Naive thymus-derived CD4-positive, alpha-beta T cell (primary cell): ENCODE data around the gene CRTC2. TPM values are rescaled to one million over a fixed set of nuclear protein-coding genes. Genes with fewer than 3 reads are reported as not detected.

ENCODE experiments used
- ATAC-seq: fragments of 150-1000 bp; cut with Tn5 transposase; 2 replicates; pipeline ENCODE4 v1.10.0; 2021; ENCODE audit warnings: mild to moderate bottlenecking, moderate library complexity
- CTCF ChIA-PET: fragments of 350-600 bp; sonication (Branson Sonifier 250); formaldehyde crosslinking; loops from one replicate; lab custom pipeline; 2021; ENCODE audit warnings: antibody characterized with exemption; lab: Charles Lee
- POLR2A ChIA-PET: fragments of 350-600 bp; sonication (Branson Sonifier 250); formaldehyde crosslinking; loops from one replicate; lab custom pipeline; 2021; ENCODE audit warnings: antibody characterized with exemption, inconsistent platforms; lab: Charles Lee
- DNase-seq, 9 donors: peaks; one replicate each; pipeline versions ENCODE4 v3.0.0 to v3.0.0-alpha.2; 2020 to 2022; ENCODE audit warnings: mixed read lengths in 1 of 9
- H3K27ac ChIP-seq: one replicate; pipeline ENCODE4 v1.7.0; 2013; ENCODE audit warnings: mild to moderate bottlenecking, low read depth, low read length, moderate library complexity
- H3K27me3 ChIP-seq, 2 donors: one replicate each; pipeline ENCODE4 v1.7.0; 2013; ENCODE audit warnings: low read length in 2 of 2, mild to moderate bottlenecking in 2 of 2, moderate library complexity in 2 of 2; ENCODE audit not compliant: control insufficient read depth in 2 of 2, insufficient read depth in 2 of 2
- H3K36me3 ChIP-seq, 3 experiments: 1 replicate in 2 of 3; 2 replicates in 1 of 3; pipeline ENCODE4 v1.7.0; 2013; ENCODE audit warnings: low read length in 3 of 3, mild to moderate bottlenecking in 3 of 3, moderate library complexity in 1 of 3; ENCODE audit not compliant: insufficient read depth in 3 of 3, control insufficient read depth in 2 of 3
- H3K4me1 ChIP-seq, 2 donors: one replicate each; pipeline ENCODE4 v1.7.0; 2013; ENCODE audit warnings: low read length in 2 of 2, mild to moderate bottlenecking in 2 of 2, moderate library complexity in 1 of 2; ENCODE audit not compliant: control insufficient read depth in 2 of 2, insufficient read depth in 2 of 2
- H3K4me3 ChIP-seq: 2 replicates; pipeline ENCODE4 v1.7.0; 2013; ENCODE audit warnings: mild to moderate bottlenecking, low read length
- H3K9me3 ChIP-seq, 3 experiments: 1 replicate in 2 of 3; 2 replicates in 1 of 3; pipeline ENCODE4 v1.7.0; 2013; ENCODE audit warnings: low read length in 3 of 3; ENCODE audit not compliant: control insufficient read depth in 2 of 3
- H3K27ac Mint-ChIP-seq, 9 donors: one replicate each; pipeline ENCODE4 v1.8.0; 2020 to 2022; ENCODE audit warnings: mixed read lengths in 9 of 9, mild to moderate bottlenecking in 8 of 9, moderate library complexity in 5 of 9, inconsistent platforms in 2 of 9
- H3K27me3 Mint-ChIP-seq, 5 donors: one replicate each; pipeline ENCODE4 v1.8.0; 2021 to 2022; ENCODE audit warnings: mixed read lengths in 5 of 5, mild to moderate bottlenecking in 1 of 5
- H3K36me3 Mint-ChIP-seq, 5 donors: one replicate each; pipeline ENCODE4 v1.8.0; 2020 to 2022; ENCODE audit warnings: mixed read lengths in 5 of 5, mild to moderate bottlenecking in 3 of 5, inconsistent platforms in 1 of 5
- H3K4me1 Mint-ChIP-seq, 7 donors: one replicate each; pipeline ENCODE4 v1.8.0; 2020 to 2022; ENCODE audit warnings: mixed read lengths in 7 of 7, mild to moderate bottlenecking in 3 of 7, inconsistent platforms in 1 of 7
- H3K4me3 Mint-ChIP-seq, 10 donors: one replicate each; pipeline ENCODE4 v1.8.0; 2020 to 2022; ENCODE audit warnings: mild to moderate bottlenecking in 10 of 10, mixed read lengths in 10 of 10, moderate library complexity in 6 of 10, inconsistent platforms in 2 of 10
- H3K9me3 Mint-ChIP-seq, 11 donors: one replicate each; pipeline ENCODE4 v1.8.0; 2020 to 2022; ENCODE audit warnings: mixed read lengths in 11 of 11, mild to moderate bottlenecking in 4 of 11, inconsistent platforms in 1 of 11, moderate library complexity in 1 of 11
- intact Hi-C, 2 donors: fragments of 100-400 bp; cut with micrococcal nuclease; formaldehyde crosslinking; loops; one replicate each; pipeline ENCODE4 v1.15.1; 2023
- polyA plus RNA-seq, 2 donors: library from polyadenylated mRNA; unstranded; fragments of 300-500 nt; fragmentation: Illumina TruSeq; gene quantifications; one replicate each; pipeline ENCODE4 v1.2.3, GENCODE V29; 2021
- total RNA-seq, 6 experiments: library from RNA in 5 of 6; stranded (reverse) in 5 of 6; gene quantifications; 1 replicate in 5 of 6; 2 replicates in 1 of 6; pipeline ENCODE4 v1.2.3 and lab custom pipeline; 2021 to 2026

Gene CRTC2
- total and polyA plus RNA-seq, 7 experiments from 2014 or later, result 25.2 to 157 (median 111) TPM

GRCh38 chr1:153958961-153959260, 499 bp upstream of the CRTC2 start:
- peak overlapping the region; percentile 74 for H3K4me3 ChIP-seq
- Mint-ChIP-seq H3K9me3 (no peaks in the 10 kb centered on the region), H3K4me1 (peaks cover 37 to 71% (median 69%) of the 10 kb centered on the region in 7 donors), H3K27me3 (no peaks in the 10 kb centered on the region), H3K36me3 (peaks cover 0 to 18% (median 5%) of the 10 kb centered on the region in 5 donors), H3K27ac (peak overlapping the region; percentile 89 to 98 (median 94)), H3K4me3 (peak overlapping the region; percentile 91 to 100 (median 97))
- H3K36me3 ChIP-seq, result peaks cover 0 to 23% (median 6%) of the 10 kb centered on the region in 3 experiments
- H3K27ac ChIP-seq, result peak overlapping the region; percentile 92
- DNase-seq (no peak), ATAC-seq (no peak)
- CTCF ChIA-PET, result interaction anchor here (0.8 to 5.5 kb wide), 4 partner anchors 13 to 40 kb away, joined by 3 to 36 read pairs (median 3); partner anchors contain the start of genes DENND4B and JTB
- no peaks in the 10 kb centered on the region for H3K27me3 ChIP-seq
- POLR2A ChIA-PET, result interaction anchor here (1.1 to 12.8 kb wide), 8 partner anchors 9 to 183 kb away, joined by 3 to 159 read pairs (median 23); partner anchors contain the start of genes CREB3L4, DENND4B, GATAD2B and JTB
- H3K4me1 ChIP-seq, result peaks cover 35 to 38% of the 10 kb centered on the region in 2 donors
- H3K9me3 ChIP-seq, result no peaks in the 10 kb centered on the region
- intact Hi-C loops, result loop anchor here (1.0 to 5.0 kb wide), 15 partner anchors 8 to 1898 kb away; partner anchors contain the start of genes HAX1 (in 2 of the 2), JTB (in 2 of the 2), RPS27 (in 2 of the 2) and CREB3L4 (in 1 of the 2)

GRCh38 chr1:153957744-153958110, 685 bp downstream of the CRTC2 start:
- H3K9me3 Mint-ChIP-seq, result no peaks in the 10 kb centered on the region
- Histone ChIP-seq H3K27me3 (no peaks in the 10 kb centered on the region), H3K36me3 (peaks cover 5 to 32% (median 9%) of the 10 kb centered on the region in 3 experiments), H3K27ac (peak overlapping the region; percentile 92), H3K4me3 (peak overlapping the region; percentile 74), H3K4me1 (peaks cover 31 to 34% of the 10 kb centered on the region in 2 donors), H3K9me3 (no peaks in the 10 kb centered on the region)
- CTCF ChIA-PET, result interaction anchor here (5.5 kb wide), 1 partner anchor 12 kb away, joined by 36 read pairs; the partner anchor contains the start of gene DENND4B
- ATAC-seq, result peak; percentile 8
- peak in 3 of 9 donors; percentile 34 to 58 (median 42) for DNase-seq
- POLR2A ChIA-PET, result interaction anchor here (0.5 to 12.8 kb wide), 8 partner anchors 11 to 288 kb away, joined by 3 to 159 read pairs (median 23); partner anchors contain the start of genes CREB3L4, DENND4B, GATAD2B and ILF2
- intact Hi-C loops, result loop anchor here (1.0 to 5.0 kb wide), 16 partner anchors 10 to 1900 kb away; partner anchors contain the start of genes CREB3L4 (in 2 of the 2), DENND4B (in 2 of the 2), HAX1 (in 2 of the 2) and JTB (in 2 of the 2)
- peaks cover 34 to 68% (median 66%) of the 10 kb centered on the region in 7 donors for H3K4me1 Mint-ChIP-seq
- H3K36me3 Mint-ChIP-seq, result peaks cover 0 to 19% (median 6%) of the 10 kb centered on the region in 5 donors
- H3K4me3 Mint-ChIP-seq, result peak overlapping the region; percentile 91 to 100 (median 97)
- no peaks in the 10 kb centered on the region for H3K27me3 Mint-ChIP-seq
- H3K27ac Mint-ChIP-seq, result peak overlapping the region; percentile 89 to 98 (median 94)

GRCh38 chr1:153956997-153957715, 1.3 kb downstream of the CRTC2 start:
- Mint-ChIP-seq H3K4me1 (peaks cover 30 to 64% (median 60%) of the 10 kb centered on the region in 7 donors), H3K36me3 (peaks cover 0 to 21% (median 6%) of the 10 kb centered on the region in 5 donors), H3K9me3 (no peaks in the 10 kb centered on the region), H3K4me3 (peak overlapping the region; percentile 91 to 100 (median 97)), H3K27me3 (no peaks in the 10 kb centered on the region), H3K27ac (peak overlapping the region; percentile 89 to 98 (median 94))
- Histone ChIP-seq H3K4me3 (peak overlapping the region; percentile 74), H3K27ac (peak overlapping the region; percentile 92), H3K9me3 (no peaks in the 10 kb centered on the region), H3K27me3 (no peaks in the 10 kb centered on the region), H3K4me1 (peaks cover 27 to 33% of the 10 kb centered on the region in 2 donors), H3K36me3 (peaks cover 11 to 38% (median 13%) of the 10 kb centered on the region in 3 experiments)
- ATAC-seq, result no peak
- intact Hi-C loops, result loop anchor here (1.0 to 5.0 kb wide), 5 partner anchors 10 to 1900 kb away; partner anchors contain the start of genes CREB3L4 (in 1 of the 2), DENND4B (in 1 of the 2), GON4L (in 1 of the 2) and INTS3 (in 1 of the 2)
- no peak for DNase-seq
- POLR2A ChIA-PET, result interaction anchor here (0.5 to 12.8 kb wide), 12 partner anchors 9 to 287 kb away, joined by 3 to 159 read pairs (median 8); partner anchors contain the start of genes CREB3L4, DENND4B, GATAD2B and ILF2
- CTCF ChIA-PET, result interaction anchor here (0.7 to 5.5 kb wide), 5 partner anchors 11 to 159 kb away, joined by 3 to 36 read pairs (median 4); partner anchors contain the start of genes DENND4B, GATAD2B and JTB

GRCh38 chr1:153954826-153955225, 3.6 kb downstream of the CRTC2 start:
- no peak for DNase-seq
- H3K9me3 ChIP-seq, result no peaks in the 10 kb centered on the region
- peak overlapping the region; percentile 25 for H3K27ac ChIP-seq
- no peak for ATAC-seq
- no peak overlapping the region for H3K4me3 ChIP-seq
- peaks cover 27 to 33% of the 10 kb centered on the region in 2 donors for H3K4me1 ChIP-seq
- Mint-ChIP-seq H3K36me3 (peaks cover 0 to 30% (median 17%) of the 10 kb centered on the region in 5 donors), H3K27ac (peak overlapping the region in 4 of 9 donors; percentile 31 to 90 (median 86)), H3K9me3 (no peaks in the 10 kb centered on the region), H3K27me3 (no peaks in the 10 kb centered on the region), H3K4me1 (peaks cover 32 to 64% (median 51%) of the 10 kb centered on the region in 7 donors), H3K4me3 (peak overlapping the region in 5 of 10 donors; percentile 7 to 56 (median 45))
- H3K36me3 ChIP-seq, result peaks cover 27 to 57% (median 29%) of the 10 kb centered on the region in 3 experiments
- H3K27me3 ChIP-seq, result no peaks in the 10 kb centered on the region
- intact Hi-C loops, result loop anchor here (5.0 kb wide), 2 partner anchors 228 to 1902 kb away; partner anchors contain the start of genes GON4L (in 1 of the 2), INTS3 (in 1 of the 2) and SYT11 (in 1 of the 2)
- ChIA-PET CTCF (interaction anchor here (2.3 to 5.5 kb wide), 2 partner anchors 9 to 32 kb away, joined by 11 to 36 read pairs; partner anchors contain the start of genes DENND4B and RAB13), POLR2A (interaction anchor here (1.3 to 12.8 kb wide), 4 partner anchors 11 to 35 kb away, joined by 3 to 159 read pairs (median 106); partner anchors contain the start of genes CREB3L4, DENND4B, JTB and RPS27)

GRCh38 chr1:153953859-153954365, 4.5 kb downstream of the CRTC2 start:
- Mint-ChIP-seq H3K4me3 (peak overlapping the region in 9 of 10 donors; percentile 7 to 74 (median 36)), H3K27ac (peak overlapping the region; percentile 7 to 89 (median 75)), H3K4me1 (peaks cover 32 to 61% (median 50%) of the 10 kb centered on the region in 7 donors), H3K9me3 (no peaks in the 10 kb centered on the region), H3K27me3 (no peaks in the 10 kb centered on the region), H3K36me3 (peaks cover 0 to 32% (median 17%) of the 10 kb centered on the region in 5 donors)
- intact Hi-C loops, result no loop called here
- peaks cover 27 to 63% (median 34%) of the 10 kb centered on the region in 3 experiments for H3K36me3 ChIP-seq
- H3K4me1 ChIP-seq, result peaks cover 27 to 33% of the 10 kb centered on the region in 2 donors
- H3K9me3 ChIP-seq, result no peaks in the 10 kb centered on the region
- H3K27me3 ChIP-seq, result no peaks in the 10 kb centered on the region
- H3K27ac ChIP-seq, result peak overlapping the region; percentile 30
- ATAC-seq, result no peak
- ChIA-PET CTCF (interaction anchor here (2.3 to 5.5 kb wide), 2 partner anchors 8 to 33 kb away, joined by 11 to 36 read pairs; partner anchors contain the start of genes DENND4B and RAB13), POLR2A (interaction anchor here (0.7 to 12.8 kb wide), 6 partner anchors 9 to 32 kb away, joined by 3 to 159 read pairs (median 49); partner anchors contain the start of genes CREB3L4, DENND4B, JTB and SLC39A1)
- DNase-seq, result no peak
- H3K4me3 ChIP-seq, result no peak overlapping the region
